A549 (cell line): Measurements from ENCODE around the gene TMEM63C. TPM values are rescaled to one million over a fixed set of nuclear protein-coding genes. Genes with fewer than 3 reads are reported as not detected.

ENCODE experiments used
- ATAC-seq, 2 experiments: fragments of 200-7000 bp in 1 of 2; fragments of >200 bp in 1 of 2; cut with Nextera tagmentation in 1 of 2; cut with Tn5 transposase in 1 of 2; 3 replicates each; pipeline versions ENCODE4 v1.8.0 to v1.9.1; 2018 to 2020; ENCODE audit warnings: mild to moderate bottlenecking in 1 of 2, moderate library complexity in 1 of 2
- CTCF ChIA-PET: fragments of 300-600 bp; sonication (Branson Sonifier 250); formaldehyde crosslinking; extraction: SDS; loops from one replicate; lab custom pipeline; 2021; ENCODE audit warnings: antibody characterized with exemption, inconsistent platforms; lab: Yijun Ruan, JAX
- POLR2A ChIA-PET: fragments of 350-600 bp; formaldehyde crosslinking; extraction: SDS; loops from one replicate; lab custom pipeline; 2021; ENCODE audit warnings: antibody characterized with exemption, inconsistent platforms; lab: Yijun Ruan, JAX
- DNase-seq, 2 experiments: peaks; one replicate each; pipeline versions ENCODE4 v3.0.0 to v3.0.0-alpha.2; 2011 to 2016; ENCODE audit warnings: low read depth in 1 of 2, low spot score in 1 of 2
- FAIRE-seq: peaks from 2 replicates; lab custom pipeline; 2011; peaks lifted over from hg19 to GRCh38; lab: Jason Lieb, UNC
- H3K27ac ChIP-seq, 2 experiments: fragments of >200 bp; sonication (Bioruptor Twin); formaldehyde crosslinking; 3 replicates each; pipeline ENCODE4 v1.5.1; 2016 to 2017
- H3K4me1 ChIP-seq: fragments of >200 bp; sonication (Bioruptor Twin); formaldehyde crosslinking; 3 replicates; pipeline ENCODE4 v1.6.1; 2016
- H3K4me2 ChIP-seq: fragments of >200 bp; sonication (Bioruptor Twin); formaldehyde crosslinking; 3 replicates; pipeline ENCODE4 v1.6.1; 2016
- H3K4me3 ChIP-seq: fragments of >200 bp; sonication (Bioruptor Twin); formaldehyde crosslinking; 3 replicates; pipeline ENCODE4 v1.5.1; 2016
- H3K9me3 ChIP-seq: fragments of >200 bp; sonication (Bioruptor Twin); formaldehyde crosslinking; 3 replicates; pipeline ENCODE4 v1.6.1; 2016
- CBX2 ChIP-seq: fragments of 200-600 bp; sonication (generic); IDR thresholded peaks from 2 replicates; pipeline ENCODE4 v1.6.1; 2016; ENCODE audit warnings: low read depth, mild to moderate bottlenecking, borderline replicate concordance
- CBX8 ChIP-seq: fragments of 200-600 bp; sonication (generic); IDR thresholded peaks from 2 replicates; pipeline ENCODE4 v1.6.1; 2016
- CHD2 ChIP-seq: fragments of 150-350 bp; IDR thresholded peaks from 2 replicates; pipeline ENCODE4 v1.6.1; 2014; ENCODE audit warnings: low read length; ENCODE audit not compliant: partially characterized antibody
- CHD4 ChIP-seq: fragments of 200-600 bp; sonication (generic); IDR thresholded peaks from 2 replicates; pipeline ENCODE4 v1.6.1; 2016; ENCODE audit warnings: antibody characterized with exemption, mild to moderate bottlenecking, borderline replicate concordance
- EHF ChIP-seq: fragments of 250-450 bp; sonication (Bioruptor Pico); IDR thresholded peaks from 2 replicates; pipeline ENCODE4 v1.5.0; 2020; ENCODE audit warnings: mild to moderate bottlenecking
- FOXS1 ChIP-seq: fragments of 250-450 bp; sonication (Bioruptor Pico); IDR thresholded peaks from 2 replicates; pipeline ENCODE4 v1.5.0; 2020; ENCODE audit warnings: mild to moderate bottlenecking, moderate library complexity
- HEYL ChIP-seq: fragments of 250-450 bp; sonication (Bioruptor Pico); IDR thresholded peaks from 2 replicates; pipeline ENCODE4 v1.8.0; 2021; ENCODE audit warnings: mild to moderate bottlenecking, moderate library complexity
- HOXA7 ChIP-seq: fragments of 250-450 bp; sonication (Bioruptor Pico); IDR thresholded peaks from 2 replicates; pipeline ENCODE4 v1.5.0; 2020; ENCODE audit warnings: mild to moderate bottlenecking, moderate library complexity
- JUN ChIP-seq, 2 experiments: fragments of >200 bp; sonication (Bioruptor Twin); formaldehyde crosslinking; IDR thresholded peaks; 2 replicates in 1 of 2; 3 replicates in 1 of 2; pipeline ENCODE4 v1.6.1; 2016 to 2017
- KDM1A ChIP-seq: fragments of 200-600 bp; sonication (generic); IDR thresholded peaks from 2 replicates; pipeline ENCODE4 v1.6.1; 2016; ENCODE audit warnings: low read depth, mild to moderate bottlenecking
- MAZ ChIP-seq: fragments of 150-350 bp; IDR thresholded peaks from 2 replicates; pipeline ENCODE4 v1.6.1; 2014; ENCODE audit warnings: antibody characterized with exemption, low read depth, low read length, borderline replicate concordance
- NR3C1 ChIP-seq: fragments of >200 bp; sonication (Bioruptor Twin); formaldehyde crosslinking; IDR thresholded peaks from 3 replicates; pipeline ENCODE4 v1.6.1; 2017
- POLR2A ChIP-seq: IDR thresholded peaks from 2 replicates; pipeline ENCODE4 v1.6.1; 2012; ENCODE audit warnings: mild to moderate bottlenecking, low read length
- RAD21 ChIP-seq, 2 experiments: fragments of >200 bp in 1 of 2; sonication (Bioruptor Twin) in 1 of 2; formaldehyde crosslinking in 1 of 2; IDR thresholded peaks in 1 of 2; conservative IDR thresholded peaks in 1 of 2; 2 replicates in 1 of 2; 3 replicates in 1 of 2; pipeline ENCODE4 v1.6.1; 2012 to 2018; ENCODE audit warnings: inconsistent platforms in 1 of 2
- RCOR1 ChIP-seq: fragments of 150-350 bp; IDR thresholded peaks from 2 replicates; pipeline ENCODE4 v1.6.1; 2014; ENCODE audit warnings: antibody characterized with exemption, low read length, low read depth
- TFCP2L1 ChIP-seq: fragments of 250-450 bp; sonication (Bioruptor Pico); IDR thresholded peaks from 2 replicates; pipeline ENCODE4 v1.5.0; 2021; ENCODE audit warnings: mild to moderate bottlenecking
- ZC3H11A ChIP-seq: fragments of 450-650 bp; IDR thresholded peaks from 2 replicates; pipeline ENCODE4 v1.6.1; 2014; ENCODE audit warnings: antibody characterized with exemption, mild to moderate bottlenecking
- ZFP36 ChIP-seq: fragments of 450-650 bp; IDR thresholded peaks from 2 replicates; pipeline ENCODE4 v1.6.1; 2014; ENCODE audit warnings: borderline replicate concordance; ENCODE audit not compliant: partially characterized antibody
- WGBS: methylation state at CpG from one replicate; pipeline ENCODE4 v1.1.6; 2017; ENCODE audit errors: missing lambda C conversion rate; 5-methylcytosine and 5-hydroxymethylcytosine counted together
- polyA plus RNA-seq, 4 experiments: library from polyadenylated mRNA; depleted of rRNA in 3 of 4; stranded (reverse); fragments of >200 nt; fragmentation: RNase III in 1 of 4; extraction: RNeasy Plus Mini Kit Qiagen cat#74134 plus additional on column Dnase treatment in 1 of 4; gene quantifications; 2 replicates in 3 of 4; 3 replicates in 1 of 4; pipeline ENCODE4 v1.2.3, GENCODE V29; 2011 to 2017
- TF ChIP-seq, protein P1 (sequence below): IDR thresholded peaks from 2 replicates; pipeline ENCODE4 v1.6.1; 2012; ENCODE audit warnings: low read depth, borderline replicate concordance
- TF ChIP-seq, protein P2 (sequence below): fragments of 250-450 bp; sonication (Bioruptor Pico); IDR thresholded peaks from 2 replicates; pipeline ENCODE4 v1.5.0; 2021; ENCODE audit warnings: mild to moderate bottlenecking, moderate library complexity, borderline replicate concordance
- TF ChIP-seq, protein P3 (sequence below): fragments of >200 bp; sonication (Bioruptor Twin); formaldehyde crosslinking; IDR thresholded peaks from 2 replicates; pipeline ENCODE4 v1.6.1; 2016
- TF ChIP-seq, protein P4 (sequence below): fragments of 250-450 bp; sonication (Bioruptor Pico); IDR thresholded peaks from 2 replicates; pipeline ENCODE4 v1.5.0; 2020; ENCODE audit warnings: low read depth, mild to moderate bottlenecking, moderate library complexity
- TF ChIP-seq, protein P5 (sequence below): fragments of 150-350 bp; IDR thresholded peaks from 2 replicates; pipeline ENCODE4 v1.6.1; 2014; ENCODE audit warnings: low read depth, mild to moderate bottlenecking, low read length
- TF ChIP-seq, protein P6 (sequence below): fragments of >200 bp; sonication (Bioruptor Twin); formaldehyde crosslinking; IDR thresholded peaks from 3 replicates; pipeline ENCODE4 v1.6.1; 2016
- TF ChIP-seq, protein P7 (sequence below): IDR thresholded peaks from 2 replicates; pipeline ENCODE4 v1.6.1; 2012

TMEM63C gene
- polyA plus RNA-seq, 2 of the 4 experiments (the other 2 are of a cell fraction) = 0.43 to 0.57 TPM

DNA sequence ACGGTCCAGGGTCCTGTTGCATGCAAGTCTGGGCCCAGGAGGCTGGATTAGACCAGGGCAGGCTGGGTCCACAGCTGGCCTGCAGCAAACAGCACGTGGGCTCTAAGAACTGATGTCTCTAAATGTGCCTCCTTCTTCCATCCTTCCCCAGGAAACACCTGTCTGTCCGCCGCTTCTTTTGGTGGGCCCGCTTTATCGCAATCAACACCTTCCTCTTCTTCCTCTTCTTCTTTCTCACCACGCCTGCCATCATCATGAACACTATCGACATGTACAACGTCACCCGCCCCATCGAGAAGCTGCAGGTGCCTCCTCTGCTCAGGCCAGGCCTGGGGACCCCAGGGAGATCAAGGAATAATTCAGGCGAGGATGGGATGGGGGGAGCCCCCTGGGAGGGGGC lies 61.2 kb downstream of the TMEM63C start:
- no peak overlapping the region for H3K4me2 ChIP-seq
- no peak for ATAC-seq

DNA sequence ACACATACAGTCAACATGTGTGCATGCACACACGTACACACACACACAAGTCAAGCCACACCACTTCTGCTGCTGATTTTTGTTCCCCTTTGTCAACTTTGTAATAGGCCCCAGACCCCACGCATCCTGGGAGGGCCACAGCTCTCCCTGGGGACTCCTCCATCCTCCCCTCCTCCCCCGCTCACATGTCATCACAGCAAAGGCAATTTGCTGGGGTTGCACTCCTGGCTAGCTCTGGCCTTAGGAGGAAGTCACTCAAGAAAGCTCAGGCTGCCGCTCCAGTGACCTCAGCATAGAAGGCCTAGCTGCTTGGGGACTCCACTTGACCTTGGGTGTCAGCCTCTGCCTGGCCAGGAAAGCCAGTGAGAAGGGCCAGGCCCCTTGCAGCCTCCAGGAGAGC lies 62.3 kb downstream of the TMEM63C start:
- TF ChIP-seq, protein P1, sequence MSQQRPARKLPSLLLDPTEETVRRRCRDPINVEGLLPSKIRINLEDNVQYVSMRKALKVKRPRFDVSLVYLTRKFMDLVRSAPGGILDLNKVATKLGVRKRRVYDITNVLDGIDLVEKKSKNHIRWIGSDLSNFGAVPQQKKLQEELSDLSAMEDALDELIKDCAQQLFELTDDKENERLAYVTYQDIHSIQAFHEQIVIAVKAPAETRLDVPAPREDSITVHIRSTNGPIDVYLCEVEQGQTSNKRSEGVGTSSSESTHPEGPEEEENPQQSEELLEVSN = no peak
- TF ChIP-seq POLR2A (no peak), MAZ (no peak), CBX2 (no peak), RAD21 (conservative IDR thresholded peaks at IDR 0.05 in 1 of 2, IDR thresholded peaks at IDR 0.05 in 1 of 2) (no peak), JUN (IDR thresholded peaks at IDR 0.05) (no peak)
- TF ChIP-seq, protein P2, sequence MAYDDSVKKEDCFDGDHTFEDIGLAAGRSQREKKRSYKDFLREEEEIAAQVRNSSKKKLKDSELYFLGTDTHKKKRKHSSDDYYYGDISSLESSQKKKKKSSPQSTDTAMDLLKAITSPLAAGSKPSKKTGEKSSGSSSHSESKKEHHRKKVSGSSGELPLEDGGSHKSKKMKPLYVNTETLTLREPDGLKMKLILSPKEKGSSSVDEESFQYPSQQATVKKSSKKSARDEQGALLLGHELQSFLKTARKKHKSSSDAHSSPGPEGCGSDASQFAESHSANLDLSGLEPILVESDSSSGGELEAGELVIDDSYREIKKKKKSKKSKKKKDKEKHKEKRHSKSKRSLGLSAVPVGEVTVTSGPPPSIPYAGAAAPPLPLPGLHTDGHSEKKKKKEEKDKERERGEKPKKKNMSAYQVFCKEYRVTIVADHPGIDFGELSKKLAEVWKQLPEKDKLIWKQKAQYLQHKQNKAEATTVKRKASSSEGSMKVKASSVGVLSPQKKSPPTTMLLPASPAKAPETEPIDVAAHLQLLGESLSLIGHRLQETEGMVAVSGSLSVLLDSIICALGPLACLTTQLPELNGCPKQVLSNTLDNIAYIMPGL = no peak
- TF ChIP-seq, protein P3, sequence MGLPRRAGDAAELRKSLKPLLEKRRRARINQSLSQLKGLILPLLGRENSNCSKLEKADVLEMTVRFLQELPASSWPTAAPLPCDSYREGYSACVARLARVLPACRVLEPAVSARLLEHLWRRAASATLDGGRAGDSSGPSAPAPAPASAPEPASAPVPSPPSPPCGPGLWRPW = no peak
- TF ChIP-seq, all 56 proteins: peak for 0
- no peak for FAIRE-seq
- DNase-seq = no peak
- Histone ChIP-seq H3K4me3 (no peak overlapping the region), H3K27ac (no peak overlapping the region), H3K4me2 (no peak overlapping the region), H3K9me3 (no peaks in the 10 kb centered on the region), H3K4me1 (no peaks in the 10 kb centered on the region)
- POLR2A ChIA-PET = interaction anchor here (0.5 kb wide), 1 partner anchor 34 kb away, joined by 3 read pairs; no protein-coding TSS in a partner anchor
- CTCF ChIA-PET = interaction anchor here (0.5 kb wide), 1 partner anchor 1411 kb away, joined by 3 read pairs; no protein-coding TSS in a partner anchor
- 33% methylated on average over 3 of the region's 4 CpGs for WGBS
- ATAC-seq = no peak

More for the DNA sequence above, 61.2 kb downstream of the TMEM63C start:
- no peak for DNase-seq
- no peak overlapping the region for H3K27ac ChIP-seq
- no peak for TF ChIP-seq CHD4
- TF ChIP-seq, protein P1 = no peak
- no peak for TF ChIP-seq ZC3H11A
- TF ChIP-seq JUN (IDR thresholded peaks at IDR 0.05) = no peak
- TF ChIP-seq KDM1A = no peak
- TF ChIP-seq FOXS1 (CRISPR knock-in tag) = no peak
- TF ChIP-seq CBX8 = no peak
- TF ChIP-seq HOXA7 = no peak
- TF ChIP-seq RCOR1 = no peak
- no peak for FAIRE-seq
- ChIA-PET POLR2A (no interaction called here), CTCF (interaction anchor here (1.2 kb wide), 1 partner anchor 57 kb away, joined by 5 read pairs; no protein-coding TSS in a partner anchor)
- no peak overlapping the region for H3K4me3 ChIP-seq
- no peaks in the 10 kb centered on the region for H3K4me1 ChIP-seq
- H3K9me3 ChIP-seq = no peaks in the 10 kb centered on the region
- 51% methylated on average over 12 of the region's 12 CpGs for WGBS

DNA sequence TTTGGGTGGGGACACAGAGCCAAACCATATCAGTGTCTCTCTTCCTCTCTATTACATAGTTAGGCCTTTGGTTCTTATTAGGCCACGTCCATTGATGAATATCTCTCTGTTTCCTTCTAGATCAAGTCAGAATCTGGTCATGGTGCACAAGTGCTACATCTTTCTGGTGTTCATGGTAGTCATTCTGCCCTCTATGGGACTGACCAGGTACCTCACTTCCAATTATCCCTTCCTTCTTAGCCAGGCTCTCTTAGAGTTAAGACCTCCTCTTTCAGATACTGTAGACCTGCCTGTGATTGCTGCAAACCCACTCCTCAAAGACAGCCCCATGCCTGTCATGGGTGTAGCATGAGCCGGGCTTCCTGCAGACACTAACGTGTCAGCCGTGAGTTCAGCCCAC lies 64.2 kb downstream of the TMEM63C start:
- H3K4me3 ChIP-seq = no peak overlapping the region
- no peaks in the 10 kb centered on the region for H3K9me3 ChIP-seq
- no peak overlapping the region for H3K4me2 ChIP-seq
- ChIA-PET POLR2A (no interaction called here), CTCF (interaction anchor here (0.9 to 1.3 kb wide), 4 partner anchors 12 to 122 kb away, joined by 3 to 4 read pairs (median 4); no protein-coding TSS in a partner anchor)
- 23% methylated on average over 4 of the region's 4 CpGs for WGBS
- H3K4me1 ChIP-seq = no peaks in the 10 kb centered on the region
- ATAC-seq = no peak; a peak in 1 of 6 replicates
- DNase-seq = no peak
- H3K27ac ChIP-seq = no peak overlapping the region
- FAIRE-seq = no peak
- TF ChIP-seq, protein P4, sequence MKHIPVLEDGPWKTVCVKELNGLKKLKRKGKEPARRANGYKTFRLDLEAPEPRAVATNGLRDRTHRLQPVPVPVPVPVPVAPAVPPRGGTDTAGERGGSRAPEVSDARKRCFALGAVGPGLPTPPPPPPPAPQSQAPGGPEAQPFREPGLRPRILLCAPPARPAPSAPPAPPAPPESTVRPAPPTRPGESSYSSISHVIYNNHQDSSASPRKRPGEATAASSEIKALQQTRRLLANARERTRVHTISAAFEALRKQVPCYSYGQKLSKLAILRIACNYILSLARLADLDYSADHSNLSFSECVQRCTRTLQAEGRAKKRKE (CRISPR knock-in tag) = no peak
- TF ChIP-seq, protein P5, sequence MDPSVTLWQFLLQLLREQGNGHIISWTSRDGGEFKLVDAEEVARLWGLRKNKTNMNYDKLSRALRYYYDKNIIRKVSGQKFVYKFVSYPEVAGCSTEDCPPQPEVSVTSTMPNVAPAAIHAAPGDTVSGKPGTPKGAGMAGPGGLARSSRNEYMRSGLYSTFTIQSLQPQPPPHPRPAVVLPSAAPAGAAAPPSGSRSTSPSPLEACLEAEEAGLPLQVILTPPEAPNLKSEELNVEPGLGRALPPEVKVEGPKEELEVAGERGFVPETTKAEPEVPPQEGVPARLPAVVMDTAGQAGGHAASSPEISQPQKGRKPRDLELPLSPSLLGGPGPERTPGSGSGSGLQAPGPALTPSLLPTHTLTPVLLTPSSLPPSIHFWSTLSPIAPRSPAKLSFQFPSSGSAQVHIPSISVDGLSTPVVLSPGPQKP = no peak
- TF ChIP-seq EHF (CRISPR knock-in tag) = no peak
- no peak for TF ChIP-seq TFCP2L1 (CRISPR knock-in tag)
- no peak for TF ChIP-seq HEYL
- TF ChIP-seq, protein P6, sequence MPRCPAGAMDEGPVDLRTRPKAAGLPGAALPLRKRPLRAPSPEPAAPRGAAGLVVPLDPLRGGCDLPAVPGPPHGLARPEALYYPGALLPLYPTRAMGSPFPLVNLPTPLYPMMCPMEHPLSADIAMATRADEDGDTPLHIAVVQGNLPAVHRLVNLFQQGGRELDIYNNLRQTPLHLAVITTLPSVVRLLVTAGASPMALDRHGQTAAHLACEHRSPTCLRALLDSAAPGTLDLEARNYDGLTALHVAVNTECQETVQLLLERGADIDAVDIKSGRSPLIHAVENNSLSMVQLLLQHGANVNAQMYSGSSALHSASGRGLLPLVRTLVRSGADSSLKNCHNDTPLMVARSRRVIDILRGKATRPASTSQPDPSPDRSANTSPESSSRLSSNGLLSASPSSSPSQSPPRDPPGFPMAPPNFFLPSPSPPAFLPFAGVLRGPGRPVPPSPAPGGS = no peak
- TF ChIP-seq, protein P7, sequence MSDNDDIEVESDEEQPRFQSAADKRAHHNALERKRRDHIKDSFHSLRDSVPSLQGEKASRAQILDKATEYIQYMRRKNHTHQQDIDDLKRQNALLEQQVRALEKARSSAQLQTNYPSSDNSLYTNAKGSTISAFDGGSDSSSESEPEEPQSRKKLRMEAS = no peak
- no peak for TF ChIP-seq NR3C1
- TF ChIP-seq CHD2 = no peak
- no peak for TF ChIP-seq JUN (IDR thresholded peaks at IDR 0.05)
- TF ChIP-seq ZFP36 = no peak
